H1 (cell line): ENCODE results near the gene HS3ST5. TPM values are rescaled to one million over a fixed set of nuclear protein-coding genes. Genes with fewer than 3 reads are reported as not detected.

Experiments used
- CHD2 ChIP-seq: IDR thresholded peaks from 2 replicates; pipeline ENCODE4 v1.6.1; 2012; ENCODE audit warnings: low read length, improper control_type of control experiment
- EGR1 ChIP-seq: IDR thresholded peaks from 2 replicates; pipeline ENCODE4 v1.6.1; 2011; ENCODE audit warnings: low read depth, low read length, borderline replicate concordance
- EP300 ChIP-seq, 2 experiments: IDR thresholded peaks; 1 replicate in 1 of 2; 2 replicates in 1 of 2; pipeline ENCODE4 v1.6.1; 2011 to 2012; ENCODE audit warnings: low read depth in 2 of 2, low read length in 2 of 2, mild to moderate bottlenecking in 2 of 2, borderline replicate concordance in 1 of 2, inconsistent platforms in 1 of 2, moderate library complexity in 1 of 2
- RAD21 ChIP-seq, 2 experiments: IDR thresholded peaks in 1 of 2; conservative IDR thresholded peaks in 1 of 2; 2 replicates each; pipeline ENCODE4 v1.6.1; 2011; ENCODE audit warnings: low read depth in 2 of 2, low read length in 2 of 2, improper control_type of control experiment in 1 of 2, inconsistent platforms in 1 of 2, mild to moderate bottlenecking in 1 of 2, moderate library complexity in 1 of 2
- SIN3A ChIP-seq, 2 experiments: IDR thresholded peaks in 1 of 2; conservative IDR thresholded peaks in 1 of 2; 2 replicates each; pipeline ENCODE4 v1.6.1; 2011 to 2012; ENCODE audit warnings: low read length in 2 of 2, improper control_type of control experiment in 1 of 2, low read depth in 1 of 2, mild to moderate bottlenecking in 1 of 2
- TCF12 ChIP-seq: IDR thresholded peaks from 2 replicates; pipeline ENCODE4 v1.6.1; 2011; ENCODE audit warnings: low read depth, mild to moderate bottlenecking, low read length
- polyA plus RNA-seq, 7 experiments: library from polyadenylated mRNA; depleted of rRNA in 3 of 7; stranded (reverse) in 5 of 7; unstranded in 2 of 7; fragments of >200 nt in 5 of 7; fragments of 200-250 nt in 2 of 7; gene quantifications; 1 replicate in 5 of 7; 2 replicates in 1 of 7; 4 replicates in 1 of 7; pipeline versions ENCODE4 v1.2.1 to v1.2.3, GENCODE V29; 2011 to 2013; ENCODE audit warnings: missing spikeins in 2 of 7, mixed read lengths in 2 of 7
- total RNA-seq: library from RNA; stranded (reverse); fragmentation: NEBNext Ultra II Directional; extraction: Animal tissue kit (Norgen Biotek cat#: 25700); gene quantifications from 2 replicates; pipeline ENCODE4 v1.2.1, GENCODE V29; 2021
- TF ChIP-seq, protein P1 (sequence below): IDR thresholded peaks from 2 replicates; pipeline ENCODE4 v1.6.1; 2012; ENCODE audit warnings: inconsistent platforms

HS3ST5 gene
- total and polyA plus RNA-seq, 2 of the 8 experiments (the other 6 are each of a cell fraction or from before 2014, with no cell fraction given) = 1.2 to 9.9 TPM

DNA sequence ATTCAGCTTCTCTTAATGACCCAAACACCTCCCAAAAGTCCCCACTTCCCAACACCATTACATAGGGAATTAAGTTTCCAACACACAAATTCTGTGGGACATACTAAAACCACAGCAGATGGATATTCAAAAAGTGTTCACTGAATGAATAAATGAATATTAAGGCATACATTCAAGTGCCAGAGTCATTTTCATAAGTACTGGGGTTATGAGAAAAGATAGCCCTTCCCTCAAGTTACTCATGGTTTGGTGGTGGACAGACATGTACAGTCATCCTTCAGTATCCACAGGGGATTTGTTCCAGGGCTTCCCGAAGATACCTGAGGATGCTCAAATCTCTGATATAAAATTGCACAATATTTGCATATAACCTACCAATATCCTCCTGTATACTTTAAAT, 50.4 kb downstream of the HS3ST5 start (continued):
- no peak for TF ChIP-seq SIN3A (conservative IDR thresholded peaks at IDR 0.05 in 1 of 2, IDR thresholded peaks at IDR 0.05 in 1 of 2; ENCODE audit: low read depth in 1 of 2, low read length in 2 of 2)
- no peak for TF ChIP-seq CHD2
- no peak for TF ChIP-seq EGR1
- no peak for TF ChIP-seq TCF12
- no peak for TF ChIP-seq RAD21 (IDR thresholded peaks at IDR 0.05 in 1 of 2, conservative IDR thresholded peaks at IDR 0.05 in 1 of 2; ENCODE audit: low read depth in 2 of 2, low read length in 2 of 2)
- TF ChIP-seq, protein P1, sequence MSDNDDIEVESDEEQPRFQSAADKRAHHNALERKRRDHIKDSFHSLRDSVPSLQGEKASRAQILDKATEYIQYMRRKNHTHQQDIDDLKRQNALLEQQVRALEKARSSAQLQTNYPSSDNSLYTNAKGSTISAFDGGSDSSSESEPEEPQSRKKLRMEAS = no peak
- TF ChIP-seq EP300 (IDR thresholded peaks at IDR 0.05; ENCODE audit: borderline replicate concordance in 1 of 2, low read depth in 2 of 2, low read length in 2 of 2) = no peak
